HG02973 (cell line): Measurements from ENCODE around the gene GUK1.

Experiments used
- ATAC-seq: cut with Tn5 transposase; IDR thresholded peaks from one replicate; pipeline ENCODE4 v1.9.1; 2021; ENCODE audit warnings: moderate library complexity; ENCODE audit not compliant: unreplicated experiment

GUK1 gene

GRCh38 chr1:228149406-228150119, 9.5 kb downstream of the GUK1 start, which contains the start of gene GJC2:
Gene GJC2, plus strand, starts transcription at chr1:228149930. Its CDS starts 7,829 bp downstream, at chr1:228157759.
- no peak for ATAC-seq

- ATAC-seq: no peak
Observed at GRCh38 chr1:228150120-228150460, 10.0 kb downstream of the GUK1 start.

- no peak for ATAC-seq
Observed at GRCh38 chr1:228150461-228151179, 10.5 kb downstream of the GUK1 start.

GRCh38 chr1:228151180-228151925, 11.3 kb downstream of the GUK1 start:
- ATAC-seq: no peak

- ATAC-seq: no peak
Observed at GRCh38 chr1:228152097-228152917, 12.2 kb downstream of the GUK1 start.

GRCh38 chr1:228152918-228153258, 12.8 kb downstream of the GUK1 start:
- no peak for ATAC-seq

- ATAC-seq: no peak
Observed at GRCh38 chr1:228154021-228154669, 14.1 kb downstream of the GUK1 start.

- no peak for ATAC-seq
Observed at GRCh38 chr1:228154670-228155571, 14.8 kb downstream of the GUK1 start.

GRCh38 chr1:228155596-228156514, 15.8 kb downstream of the GUK1 start:
- no peak for ATAC-seq

- no peak for ATAC-seq
Observed at GRCh38 chr1:228156515-228156881, 16.4 kb downstream of the GUK1 start.

GRCh38 chr1:228156941-228157728, 17.1 kb downstream of the GUK1 start:
- no peak for ATAC-seq

- no peak for ATAC-seq
Observed at GRCh38 chr1:228157729-228158126, 17.6 kb downstream of the GUK1 start.

- no peak for ATAC-seq
Observed at GRCh38 chr1:228158151-228159007, 18.3 kb downstream of the GUK1 start.

GRCh38 chr1:228159008-228159665, 19.1 kb downstream of the GUK1 start:
- ATAC-seq: no peak

- ATAC-seq: no peak
Observed at GRCh38 chr1:228160201-228160761, 20.2 kb downstream of the GUK1 start.

GRCh38 chr1:228161362-228161761, 21.3 kb downstream of the GUK1 start:
- no peak for ATAC-seq
